D721Med (cell line): ENCODE data around the gene BTC.
"Not testable (repeated sequence)": the region's sequence is repeated elsewhere in the genome, so short reads cannot be mapped to it uniquely, and the experiment has no call there.

Source experiments
- DNase-seq: peaks from one replicate; pipeline ENCODE4 v3.0.0; 2011; ENCODE audit warnings: low spot score; ENCODE audit not compliant: insufficient read length
- FAIRE-seq: peaks from 2 replicates; lab custom pipeline; 2011; peaks lifted over from hg19 to GRCh38; lab: Jason Lieb, UNC
- CTCF ChIP-seq: IDR thresholded peaks from 2 replicates; pipeline ENCODE4 v1.5.1; 2012; ENCODE audit warnings: mild to moderate bottlenecking, control low read depth; ENCODE audit not compliant: insufficient read depth; ENCODE audit errors: missing control alignments

BTC gene

GRCh38 chr4:74814052-74814451 lies 19.7 kb upstream of the BTC start:
- TF ChIP-seq CTCF, result no peak
- FAIRE-seq (no peak), DNase-seq (no peak)

GRCh38 chr4:74812056-74812455 lies 17.7 kb upstream of the BTC start:
- not testable (repeated sequence) for FAIRE-seq, DNase-seq

GRCh38 chr4:74805601-74806000 lies 11.3 kb upstream of the BTC start:
- TF ChIP-seq CTCF, result peak; percentile 24
- no peak for FAIRE-seq
- no peak for DNase-seq

- no peak for FAIRE-seq
- TF ChIP-seq CTCF, result no peak
Observed at GRCh38 chr4:74800310-74800709, 6.0 kb upstream of the BTC start.

GRCh38 chr4:74796631-74797030 lies 2.3 kb upstream of the BTC start:
- no peak for TF ChIP-seq CTCF
- DNase-seq (no peak), FAIRE-seq (no peak)

More at GRCh38 chr4:74800310-74800709, 6.0 kb upstream of the BTC start:
- DNase-seq, result no peak

- peak; percentile 38 for TF ChIP-seq CTCF
- no peak for DNase-seq
Observed at GRCh38 chr4:74793757-74794381, 454 bp downstream of the BTC start.

GRCh38 chr4:74790652-74791051 lies 3.7 kb downstream of the BTC start:
- DNase-seq (no peak), FAIRE-seq (no peak)
- no peak for TF ChIP-seq CTCF

More at GRCh38 chr4:74793757-74794381, 454 bp downstream of the BTC start:
- FAIRE-seq, result no peak
